Measurements from ENCODE around the gene KRT26. TPM values are rescaled to one million over a fixed set of nuclear protein-coding genes. Genes with fewer than 3 reads are reported as not detected.
"Not testable (repeated sequence)": the region's sequence is repeated elsewhere in the genome, so short reads cannot be mapped to it uniquely, and the experiment has no call there.

The KRT26 gene
- total RNA-seq, 1 donor from 2014 or later = not detected

GRCh38 chr17:40753804-40754203, 18.2 kb downstream of the KRT26 start:
- TF ChIP-seq, protein P1, sequence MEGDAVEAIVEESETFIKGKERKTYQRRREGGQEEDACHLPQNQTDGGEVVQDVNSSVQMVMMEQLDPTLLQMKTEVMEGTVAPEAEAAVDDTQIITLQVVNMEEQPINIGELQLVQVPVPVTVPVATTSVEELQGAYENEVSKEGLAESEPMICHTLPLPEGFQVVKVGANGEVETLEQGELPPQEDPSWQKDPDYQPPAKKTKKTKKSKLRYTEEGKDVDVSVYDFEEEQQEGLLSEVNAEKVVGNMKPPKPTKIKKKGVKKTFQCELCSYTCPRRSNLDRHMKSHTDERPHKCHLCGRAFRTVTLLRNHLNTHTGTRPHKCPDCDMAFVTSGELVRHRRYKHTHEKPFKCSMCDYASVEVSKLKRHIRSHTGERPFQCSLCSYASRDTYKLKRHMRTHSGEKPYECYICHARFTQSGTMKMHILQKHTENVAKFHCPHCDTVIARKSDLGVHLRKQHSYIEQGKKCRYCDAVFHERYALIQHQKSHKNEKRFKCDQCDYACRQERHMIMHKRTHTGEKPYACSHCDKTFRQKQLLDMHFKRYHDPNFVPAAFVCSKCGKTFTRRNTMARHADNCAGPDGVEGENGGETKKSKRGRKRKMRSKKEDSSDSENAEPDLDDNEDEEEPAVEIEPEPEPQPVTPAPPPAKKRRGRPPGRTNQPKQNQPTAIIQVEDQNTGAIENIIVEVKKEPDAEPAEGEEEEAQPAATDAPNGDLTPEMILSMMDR (IDR thresholded peaks at IDR 0.05; ENCODE audit: partially characterized antibody, unreplicated experiment) = no peak
- no peaks in the 10 kb centered on the region for H3K4me1 Mint-ChIP-seq (ENCODE audit: low read depth, unreplicated experiment)
- no peaks in the 10 kb centered on the region for H3K36me3 Mint-ChIP-seq (ENCODE audit: unreplicated experiment)
- no peak overlapping the region for H3K4me3 Mint-ChIP-seq (ENCODE audit: unreplicated experiment)
- no peak overlapping the region for H3K27ac Mint-ChIP-seq (ENCODE audit: unreplicated experiment)
- no peaks in the 10 kb centered on the region for H3K27me3 Mint-ChIP-seq (ENCODE audit: unreplicated experiment)
- no peak for DNase-seq
- H3K9me3 Mint-ChIP-seq (ENCODE audit: unreplicated experiment) = peaks cover 1% of the 10 kb centered on the region

- Mint-ChIP-seq H3K4me3 (ENCODE audit: unreplicated experiment) (no peak overlapping the region), H3K9me3 (ENCODE audit: unreplicated experiment) (peaks cover 1% of the 10 kb centered on the region), H3K36me3 (ENCODE audit: unreplicated experiment) (no peaks in the 10 kb centered on the region), H3K4me1 (ENCODE audit: low read depth, unreplicated experiment) (no peaks in the 10 kb centered on the region), H3K27ac (ENCODE audit: unreplicated experiment) (no peak overlapping the region), H3K27me3 (ENCODE audit: unreplicated experiment) (no peaks in the 10 kb centered on the region)
- TF ChIP-seq, protein P1 (IDR thresholded peaks at IDR 0.05; ENCODE audit: partially characterized antibody, unreplicated experiment) = no peak
- DNase-seq = no peak
Measured at GRCh38 chr17:40751065-40751464, 20.9 kb downstream of the KRT26 start.

GRCh38 chr17:40750391-40750790, 21.6 kb downstream of the KRT26 start:
- Mint-ChIP-seq H3K27ac (ENCODE audit: unreplicated experiment) (no peak overlapping the region), H3K9me3 (ENCODE audit: unreplicated experiment) (peaks cover under 1% of the 10 kb centered on the region), H3K4me1 (ENCODE audit: low read depth, unreplicated experiment) (no peaks in the 10 kb centered on the region), H3K27me3 (ENCODE audit: unreplicated experiment) (no peaks in the 10 kb centered on the region), H3K36me3 (ENCODE audit: unreplicated experiment) (no peaks in the 10 kb centered on the region), H3K4me3 (ENCODE audit: unreplicated experiment) (no peak overlapping the region)
- TF ChIP-seq, protein P1 (IDR thresholded peaks at IDR 0.05; ENCODE audit: partially characterized antibody, unreplicated experiment) = no peak
- no peak for DNase-seq

DNA sequence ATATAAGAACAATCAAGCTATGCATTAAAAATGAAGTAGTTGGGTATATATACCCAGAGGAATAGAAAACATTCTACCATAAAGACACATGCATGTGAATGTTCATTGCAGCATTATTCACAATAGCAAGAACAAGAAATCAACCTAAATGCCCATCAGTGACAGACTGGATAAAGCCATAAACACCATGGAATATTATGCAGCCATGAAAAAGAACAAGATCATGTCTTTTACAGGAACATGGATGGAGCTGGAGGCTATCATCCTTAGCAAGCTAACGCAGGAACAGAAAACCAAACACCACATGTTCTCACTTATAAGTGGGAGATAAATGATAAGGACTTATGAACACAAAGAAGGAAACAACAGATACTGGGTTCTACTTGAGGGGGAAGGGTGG, 23.3 kb downstream of the KRT26 start:
- not testable (repeated sequence) for H3K4me1 Mint-ChIP-seq (ENCODE audit: low read depth, unreplicated experiment); H3K4me3 Mint-ChIP-seq (ENCODE audit: unreplicated experiment); DNase-seq; H3K27me3 Mint-ChIP-seq (ENCODE audit: unreplicated experiment); H3K27ac Mint-ChIP-seq (ENCODE audit: unreplicated experiment); H3K36me3 Mint-ChIP-seq (ENCODE audit: unreplicated experiment); H3K9me3 Mint-ChIP-seq (ENCODE audit: unreplicated experiment)

DNA sequence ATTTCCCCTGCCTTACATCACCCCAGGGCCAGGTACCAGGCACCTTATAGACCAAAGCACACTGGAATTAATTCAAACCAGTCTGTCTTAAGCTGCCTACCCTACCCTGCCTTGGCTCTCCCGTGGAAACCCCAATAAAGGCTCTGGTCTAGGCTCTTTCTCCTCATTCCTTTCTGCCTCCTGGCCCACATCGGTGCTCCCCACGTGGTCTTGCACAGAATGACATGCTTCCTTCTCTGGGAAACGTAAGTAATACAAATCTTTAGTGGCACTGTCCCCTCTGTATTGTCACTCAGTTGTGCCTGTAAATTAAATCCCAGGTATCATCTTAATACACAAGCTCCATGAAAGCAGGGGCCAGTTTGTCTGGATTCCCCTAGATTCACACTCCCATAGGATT, 33.4 kb downstream of the KRT26 start:
- Mint-ChIP-seq H3K4me3 (ENCODE audit: unreplicated experiment) (no peak overlapping the region), H3K27me3 (ENCODE audit: unreplicated experiment) (no peaks in the 10 kb centered on the region), H3K36me3 (ENCODE audit: unreplicated experiment) (peaks cover 5% of the 10 kb centered on the region), H3K27ac (ENCODE audit: unreplicated experiment) (no peak overlapping the region), H3K4me1 (ENCODE audit: low read depth, unreplicated experiment) (no peaks in the 10 kb centered on the region), H3K9me3 (ENCODE audit: unreplicated experiment) (no peaks in the 10 kb centered on the region)
- TF ChIP-seq, protein P1 (IDR thresholded peaks at IDR 0.05; ENCODE audit: partially characterized antibody, unreplicated experiment) = no peak
- DNase-seq = no peak

DNA sequence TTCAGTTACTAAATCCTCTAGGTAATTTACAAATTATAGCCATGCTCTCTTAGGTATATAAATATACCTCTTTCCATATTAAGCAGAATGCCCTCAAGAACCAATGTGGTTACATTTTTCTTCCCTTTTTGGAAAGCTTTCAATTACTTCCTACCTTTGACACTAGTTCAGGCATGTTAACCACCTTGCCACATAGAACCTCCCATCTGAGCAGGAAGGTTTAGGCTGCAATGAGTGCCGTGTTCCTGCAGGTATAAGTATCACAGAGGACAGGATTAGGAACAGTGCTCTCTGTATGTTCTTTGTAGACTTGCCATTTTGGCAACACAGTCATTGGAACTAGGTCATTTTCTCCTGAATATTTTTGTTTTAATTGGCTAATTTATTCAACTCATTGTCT, 37.0 kb downstream of the KRT26 start:
- no peaks in the 10 kb centered on the region for H3K27me3 Mint-ChIP-seq (ENCODE audit: unreplicated experiment)
- TF ChIP-seq, protein P1 (IDR thresholded peaks at IDR 0.05; ENCODE audit: partially characterized antibody, unreplicated experiment) = no peak
- H3K9me3 Mint-ChIP-seq (ENCODE audit: unreplicated experiment) = no peaks in the 10 kb centered on the region
- H3K4me1 Mint-ChIP-seq (ENCODE audit: low read depth, unreplicated experiment) = peaks cover 10% of the 10 kb centered on the region
- no peak overlapping the region for H3K4me3 Mint-ChIP-seq (ENCODE audit: unreplicated experiment)
- no peak overlapping the region for H3K27ac Mint-ChIP-seq (ENCODE audit: unreplicated experiment)
- no peaks in the 10 kb centered on the region for H3K36me3 Mint-ChIP-seq (ENCODE audit: unreplicated experiment)
- no peak for DNase-seq
